GM12891 (cell line): ENCODE data around the gene RELA.

Experiments used
- POLR2A ChIP-seq: IDR thresholded peaks from 2 replicates; pipeline ENCODE4 v1.6.1; 2011; ENCODE audit warnings: low read depth, low read length, control low read depth
- POLR2AphosphoS5 ChIP-seq: IDR thresholded peaks from 2 replicates; pipeline ENCODE4 v1.6.1; 2011; ENCODE audit warnings: low read depth, low read length, control low read depth
- POU2F2 ChIP-seq: IDR thresholded peaks from 2 replicates; pipeline ENCODE4 v1.6.1; 2011; ENCODE audit warnings: low read depth, mild to moderate bottlenecking, control low read depth, low read length, moderate library complexity
- SPI1 ChIP-seq: IDR thresholded peaks from 2 replicates; pipeline ENCODE4 v1.6.1; 2011; ENCODE audit warnings: low read depth, low read length, control low read depth
- TAF1 ChIP-seq: IDR thresholded peaks from 2 replicates; pipeline ENCODE4 v1.6.1; 2011; ENCODE audit warnings: low read depth, low read length, control low read depth

DNA sequence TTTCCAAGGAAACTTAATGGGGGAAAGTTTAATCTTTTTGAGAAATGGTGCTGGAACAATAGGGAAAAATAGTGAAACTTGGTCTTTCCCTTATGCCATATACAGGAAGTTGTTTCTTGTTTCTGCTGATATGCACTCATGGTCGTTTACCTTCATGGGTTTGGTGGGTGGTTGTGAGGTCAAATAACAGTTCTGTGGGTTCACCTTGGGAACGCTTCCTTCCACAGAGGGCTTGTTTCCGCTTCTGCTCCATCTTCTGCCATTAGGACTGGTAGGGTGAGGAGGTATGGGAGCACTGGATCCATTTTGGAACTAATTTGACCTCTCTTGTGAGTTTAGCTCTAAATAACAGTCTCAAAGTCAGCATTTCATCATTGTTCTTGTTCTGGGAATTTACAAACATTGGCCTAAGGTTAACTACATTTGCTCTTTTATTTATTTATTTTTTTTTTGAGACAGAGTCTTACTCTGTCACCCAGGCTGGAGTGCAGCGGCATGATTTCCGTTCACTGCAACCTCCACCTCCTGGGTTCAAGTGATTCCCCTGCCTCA is 17.6 kb upstream of the RELA start:
- TF ChIP-seq POLR2AphosphoS5 (no peak), POLR2A (no peak), TAF1 (no peak), POU2F2 (no peak), SPI1 (no peak)
